GM12892 (cell line): ENCODE measurements around the gene TBC1D14.

ENCODE experiments used
- POLR2A ChIP-seq: IDR thresholded peaks from 2 replicates; pipeline ENCODE4 v1.6.1; 2011; ENCODE audit warnings: low read depth, low read length, control low read depth
- TAF1 ChIP-seq: IDR thresholded peaks from 2 replicates; pipeline ENCODE4 v1.6.1; 2011; ENCODE audit warnings: low read depth, mild to moderate bottlenecking, control low read depth, low read length, borderline replicate concordance

DNA sequence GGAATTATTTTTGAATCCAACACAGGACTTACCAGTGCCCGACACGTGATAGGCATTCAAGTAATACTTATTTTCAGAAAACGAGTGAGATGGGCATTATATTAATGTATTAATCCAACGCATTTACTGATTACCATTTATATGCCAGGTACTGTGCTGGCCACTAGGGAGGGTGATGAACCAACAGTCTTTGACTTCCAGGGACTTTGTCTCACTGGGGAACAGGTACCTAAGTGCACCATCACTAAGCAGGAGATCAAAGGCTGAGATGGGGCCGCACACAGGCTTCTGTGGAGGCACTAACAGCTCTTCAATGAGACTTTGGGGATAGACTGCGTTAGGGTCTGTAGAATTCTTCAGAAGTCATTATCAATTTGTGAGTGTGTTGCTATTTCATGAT is 127.8 kb downstream of the TBC1D14 start:
- TF ChIP-seq POLR2A (no peak), TAF1 (no peak)
